Hepatic stellate cell (primary cell): Measurements from ENCODE around the gene OR10A2.
"Not testable (repeated sequence)": the region's sequence is repeated elsewhere in the genome, so short reads cannot be mapped to it uniquely, and the experiment has no call there.

Source experiments
- DNase-seq: peaks from one replicate; pipeline ENCODE4 v3.0.0; 2011; ENCODE audit warnings: low spot score

Gene OR10A2

DNA sequence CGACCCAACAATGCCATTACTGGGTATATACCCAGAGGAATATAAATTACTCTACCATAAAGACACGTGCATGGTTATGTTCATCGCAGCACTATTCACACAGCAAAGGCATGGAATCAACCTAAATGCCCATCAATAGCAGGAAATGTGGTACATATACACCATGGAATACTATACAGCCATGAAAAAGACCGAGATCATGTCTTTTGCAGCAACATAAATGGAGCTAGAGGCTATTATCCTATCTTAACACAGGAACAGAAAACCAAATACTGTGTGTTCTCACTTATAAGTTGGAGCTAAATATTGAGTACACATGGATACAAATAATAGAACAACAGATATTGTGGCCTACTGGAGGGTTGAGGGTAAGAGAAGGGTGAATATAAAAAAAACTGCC is 26.0 kb downstream of the OR10A2 start:
- DNase-seq = no peak

DNA sequence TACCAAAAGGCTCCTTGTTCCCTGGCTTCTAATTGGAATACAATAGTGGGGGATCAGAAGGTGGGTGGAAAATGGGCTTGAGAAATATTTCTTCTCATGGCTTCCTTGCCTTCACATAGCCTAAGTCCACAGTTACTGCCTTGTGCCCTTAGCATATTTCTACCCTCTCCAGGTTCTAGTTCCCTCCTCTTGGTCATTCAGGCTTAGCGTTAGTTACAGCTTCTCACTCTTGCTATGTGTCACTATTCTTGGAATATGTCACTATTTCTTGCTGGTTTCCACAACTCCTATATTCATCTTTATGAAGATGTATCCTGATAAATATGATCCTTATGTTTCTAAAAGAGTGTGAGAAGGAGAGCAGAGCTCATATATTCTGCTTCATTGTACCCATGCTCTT is 27.0 kb downstream of the OR10A2 start:
- no peak for DNase-seq

DNA sequence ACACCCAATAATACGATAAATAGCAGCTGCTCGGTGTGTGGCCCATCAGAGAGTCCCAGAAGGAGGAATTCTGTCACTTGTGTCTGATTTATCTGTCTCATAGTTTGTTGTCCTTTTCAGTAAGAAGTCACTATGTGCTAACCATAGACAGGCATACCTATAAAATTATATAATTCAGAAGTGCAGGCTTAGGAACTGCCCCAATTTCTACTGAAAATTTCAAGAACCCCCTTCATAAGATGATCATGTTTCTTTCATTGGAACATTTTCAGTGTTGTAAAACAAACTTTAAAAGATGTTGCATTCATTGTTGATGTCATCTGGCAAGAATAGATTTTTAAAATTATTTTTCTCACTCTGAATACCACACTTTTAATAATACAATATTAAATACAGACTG is 29.5 kb downstream of the OR10A2 start, which contains the start of gene OR2D2:
Gene OR2D2, minus strand, starts transcription at position 101 of the 400 bp plus-strand sequence. Its CDS starts 0 bp downstream, at position 101.
- DNase-seq = no peak

DNA sequence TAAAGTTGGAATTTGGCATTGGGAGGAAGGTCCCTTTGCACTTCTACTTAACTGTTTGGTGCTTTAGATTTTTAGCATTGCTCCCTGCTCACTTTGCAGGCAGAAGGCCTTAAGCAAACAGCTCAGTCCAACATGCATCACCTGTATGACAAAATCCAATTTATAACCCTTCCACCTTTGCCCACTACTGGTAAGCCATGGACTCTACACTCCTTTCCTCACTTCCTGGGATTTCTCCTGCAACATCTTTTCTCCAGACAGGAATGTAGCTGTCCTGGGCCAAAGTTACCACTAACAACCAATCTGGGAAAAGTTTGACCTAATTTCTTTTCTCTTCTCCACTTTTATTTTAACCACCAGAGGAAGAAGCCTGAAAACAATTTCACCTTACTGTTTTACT is 31.2 kb downstream of the OR10A2 start:
- no peak for DNase-seq

DNA sequence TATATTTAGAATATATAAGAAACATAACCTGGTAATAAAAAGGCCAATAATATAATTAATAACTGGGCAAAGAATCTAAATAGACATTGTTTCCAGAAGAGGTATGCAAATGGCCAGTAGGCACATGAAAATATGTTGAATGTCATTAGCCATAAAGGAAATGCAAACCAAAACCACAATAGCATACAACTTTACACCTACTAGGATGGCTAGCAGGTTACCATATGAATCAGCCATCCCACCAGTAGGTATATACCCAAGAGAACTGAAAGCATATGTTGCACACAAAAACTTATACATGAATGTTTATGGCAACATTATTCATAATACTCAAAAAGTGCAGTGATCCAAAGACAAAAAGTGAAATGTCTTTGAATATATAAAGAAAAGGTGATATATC is 32.2 kb downstream of the OR10A2 start:
- DNase-seq = no peak

DNA sequence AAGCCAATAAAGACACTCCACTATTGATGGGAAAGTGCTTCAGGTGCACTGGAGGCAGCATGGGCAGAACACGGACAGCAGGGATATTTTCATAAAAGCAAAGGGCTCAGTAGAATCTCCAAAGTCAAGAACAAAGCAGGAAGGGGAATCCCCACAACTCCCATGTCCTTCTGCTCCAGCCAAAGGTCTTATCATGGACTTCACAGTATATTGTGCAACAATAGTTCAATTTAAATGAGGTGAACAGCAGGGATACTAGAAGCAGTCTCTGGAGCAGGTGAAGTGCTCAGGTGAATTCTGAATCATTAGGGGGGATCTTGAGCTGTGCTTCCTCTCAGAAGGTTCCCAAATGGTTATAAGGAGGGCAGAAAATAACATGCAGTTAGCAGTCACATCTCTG is 36.1 kb downstream of the OR10A2 start:
- no peak for DNase-seq

DNA sequence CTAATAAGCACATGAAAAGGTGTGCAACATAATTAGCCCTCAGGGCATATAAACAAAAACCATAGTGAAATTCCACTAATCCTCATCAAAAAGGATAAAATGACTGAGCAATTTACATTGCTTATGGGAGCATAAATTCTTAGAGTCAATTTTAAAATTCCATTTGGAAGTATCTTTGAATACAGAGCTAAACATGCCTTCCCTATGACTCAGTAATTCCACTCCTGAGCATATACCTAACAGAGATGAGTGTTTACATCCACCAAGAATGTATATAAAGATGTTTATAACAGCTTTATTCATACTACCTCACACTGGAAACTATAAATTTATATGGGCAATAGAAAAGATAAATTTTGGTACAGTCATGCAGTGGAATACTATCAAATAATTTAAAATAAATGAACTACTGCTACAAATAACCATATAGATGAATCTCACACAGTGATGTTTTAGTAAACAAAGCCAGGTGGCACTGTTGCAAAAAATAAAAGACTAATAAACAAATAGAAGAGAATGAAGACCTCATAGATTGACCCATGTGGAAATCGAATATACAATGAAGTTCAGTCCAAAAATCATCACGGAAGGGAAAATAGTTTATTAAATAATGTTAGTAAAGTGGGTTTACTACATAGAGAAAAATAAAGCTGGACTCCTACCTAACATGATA is 37.6 kb downstream of the OR10A2 start:
- no peak for DNase-seq

DNA sequence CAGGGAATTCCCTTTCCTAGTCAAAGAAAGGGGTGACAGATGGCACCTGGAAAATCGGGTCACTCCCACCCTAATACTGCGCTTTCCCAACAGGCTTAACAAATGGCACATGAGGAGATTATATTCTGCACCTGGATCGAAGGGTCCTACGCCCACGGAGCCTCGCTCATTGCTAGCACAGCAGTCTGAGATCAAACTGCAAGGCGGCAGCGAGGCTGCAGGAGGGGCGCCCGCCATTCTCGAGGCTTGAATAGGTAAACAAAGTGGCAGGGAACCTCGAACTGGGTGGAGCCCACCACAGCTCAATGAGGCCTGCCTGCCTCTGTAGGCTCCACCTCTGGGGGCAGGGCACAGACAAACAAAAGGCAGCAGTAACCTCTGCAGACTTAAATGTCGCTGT is 41.9 kb downstream of the OR10A2 start:
- DNase-seq = not testable (repeated sequence)

DNA sequence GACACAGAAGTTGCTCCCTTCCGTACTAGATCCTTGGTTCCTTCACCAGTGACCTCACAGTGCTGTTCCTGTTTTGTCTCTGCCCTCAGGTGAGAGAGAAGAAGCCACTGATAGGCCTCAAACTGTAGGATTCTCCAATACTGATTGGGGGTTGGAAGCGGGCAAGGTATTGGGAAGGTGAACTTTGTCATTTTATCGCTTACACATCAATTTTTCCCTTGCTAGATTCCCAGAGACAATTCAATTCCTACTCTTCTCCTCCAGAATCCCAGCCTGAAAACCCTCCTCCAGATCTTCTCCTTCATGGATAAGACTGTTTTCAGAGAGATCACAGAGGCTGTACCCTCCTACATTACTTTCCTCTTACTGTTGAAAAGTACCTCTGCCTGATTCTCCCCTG is 48.5 kb downstream of the OR10A2 start:
- DNase-seq = no peak

DNA sequence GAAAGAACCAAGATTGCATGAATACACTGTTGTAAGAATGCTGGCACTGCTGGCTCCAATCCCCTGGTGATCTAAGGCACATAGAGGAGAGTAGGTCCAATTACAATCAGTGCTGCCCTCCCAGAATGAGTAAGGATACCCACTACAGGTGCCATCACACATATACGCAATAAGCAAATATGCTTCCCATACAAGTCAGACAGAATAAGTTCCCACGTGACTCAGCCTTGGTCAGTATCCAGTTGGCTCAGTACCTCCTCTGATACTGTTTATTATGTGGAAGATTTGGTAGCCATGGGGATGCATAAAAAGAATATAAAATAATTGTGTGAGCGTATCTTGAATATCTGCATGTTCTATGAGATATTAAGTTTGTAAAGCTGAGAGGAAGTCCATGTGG is 49.1 kb downstream of the OR10A2 start:
- no peak for DNase-seq

DNA sequence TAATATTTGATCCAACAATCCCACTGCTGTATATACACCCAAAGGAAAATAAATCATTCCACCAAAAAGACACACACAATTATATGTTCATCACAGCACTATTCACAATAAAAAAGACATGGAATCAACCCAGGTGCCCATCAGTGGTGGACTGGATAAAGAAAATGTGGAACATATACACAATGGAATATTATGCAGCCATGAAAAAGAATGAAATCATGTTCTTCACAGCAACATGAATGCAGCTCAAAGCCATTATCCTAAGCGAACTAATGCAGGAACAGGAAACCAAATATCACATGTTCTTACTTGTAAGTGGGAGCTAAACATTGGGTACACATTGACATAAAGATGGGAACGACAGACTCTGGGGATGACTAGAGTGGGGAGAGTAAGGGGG is 56.8 kb downstream of the OR10A2 start:
- no peak for DNase-seq

DNA sequence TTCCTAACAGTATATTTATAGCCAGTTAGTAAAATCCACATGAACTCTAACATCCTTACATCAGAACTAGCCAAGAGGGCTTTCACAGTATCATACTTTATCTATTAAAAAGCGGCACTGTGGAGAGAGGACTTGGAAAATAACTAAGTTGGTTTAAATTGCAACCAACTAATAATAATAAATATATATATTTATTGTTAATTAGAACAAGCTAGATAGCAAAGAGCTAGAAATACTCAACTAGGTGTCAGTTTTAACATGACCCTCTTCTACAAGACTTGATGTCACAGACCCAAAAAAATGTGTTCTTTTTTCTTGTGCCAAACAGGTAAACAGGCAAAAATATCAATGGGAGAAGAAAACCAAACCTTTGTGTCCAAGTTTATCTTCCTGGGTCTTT is 57.8 kb downstream of the OR10A2 start, which contains the start of gene OR2D3:
Gene OR2D3, plus strand, starts transcription at position 301 of the 400 bp plus-strand sequence. Its CDS starts 0 bp downstream, at position 301.
- DNase-seq = no peak
